Activated CD8-positive, alpha-beta memory T cell treated with anti-CD3 and anti-CD28 coated beads for 36 hours (primary cell): ENCODE results near the gene ALCAM. TPM values are rescaled to one million over a fixed set of nuclear protein-coding genes. Genes with fewer than 3 reads are reported as not detected.
"Not testable (repeated sequence)": the region's sequence is repeated elsewhere in the genome, so short reads cannot be mapped to it uniquely, and the experiment has no call there.

Experiments used
- CTCF ChIA-PET: fragments of 350-600 bp; sonication (Branson Sonifier 250); formaldehyde crosslinking; loops from one replicate; lab custom pipeline; 2021; ENCODE audit warnings: antibody characterized with exemption; lab: Charles Lee
- POLR2A ChIA-PET: fragments of 350-600 bp; sonication (Branson Sonifier 250); formaldehyde crosslinking; loops from one replicate; lab custom pipeline; 2021; ENCODE audit warnings: antibody characterized with exemption; lab: Charles Lee
- total RNA-seq, 2 experiments: library from RNA; stranded (reverse); gene quantifications; one replicate each; pipeline ENCODE4 v1.2.3, GENCODE V29; 2021

The ALCAM gene
- total RNA-seq, 2 experiments from 2014 or later = 19.6 to 22.1 TPM

DNA sequence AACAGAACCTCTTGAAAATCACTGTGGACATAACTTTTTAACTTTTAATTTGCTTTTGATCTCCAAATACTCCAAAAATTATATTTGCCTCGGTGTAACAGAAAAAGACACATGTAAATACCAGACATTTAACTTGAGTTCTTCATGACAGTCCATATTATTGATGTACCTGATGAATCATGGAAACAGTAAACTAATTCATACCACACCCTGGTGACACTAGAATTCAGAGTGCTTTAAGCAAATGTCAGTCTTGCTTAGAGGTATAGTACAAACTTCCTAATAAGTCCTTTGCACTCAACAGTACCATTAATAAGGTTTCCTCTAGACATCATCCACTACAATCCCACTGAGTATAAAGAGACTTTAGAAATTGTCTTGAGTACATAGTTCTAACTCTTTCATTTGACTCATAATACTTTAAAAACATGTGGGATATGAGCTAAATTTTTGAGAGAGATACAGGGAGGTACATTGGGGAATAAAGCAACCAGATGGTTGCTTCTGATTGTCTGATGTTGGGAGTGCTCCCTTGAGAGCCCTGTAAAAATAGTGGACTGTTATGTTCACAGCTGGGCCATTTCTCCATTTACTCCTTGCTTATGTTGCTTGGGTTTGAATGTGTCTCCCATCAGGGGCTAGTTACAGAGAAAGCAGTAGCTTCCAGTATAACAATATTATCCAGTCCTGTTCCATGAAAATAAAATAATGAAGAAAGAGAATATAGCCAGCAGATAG lies 175.7 kb downstream of the ALCAM start:
- ChIA-PET CTCF (no interaction called here), POLR2A (no interaction called here)

DNA sequence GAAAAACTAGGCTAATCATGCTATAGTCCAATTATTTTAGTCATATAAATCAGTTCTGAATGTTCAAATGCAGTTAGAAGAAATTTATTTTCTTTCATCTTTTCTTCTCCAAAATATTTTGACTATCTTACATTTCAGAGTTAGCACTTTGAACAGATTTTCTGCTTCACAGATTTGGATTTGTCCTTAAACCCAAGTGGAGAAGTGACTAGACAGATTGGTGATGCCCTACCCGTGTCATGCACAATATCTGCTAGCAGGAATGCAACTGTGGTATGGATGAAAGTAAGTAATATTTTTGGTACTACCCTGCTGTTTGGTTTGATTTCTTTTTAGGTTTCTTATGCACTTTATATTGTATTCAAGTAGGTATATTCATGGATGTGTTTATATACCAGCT lies 178.3 kb downstream of the ALCAM start:
- ChIA-PET CTCF (no interaction called here), POLR2A (no interaction called here)

DNA sequence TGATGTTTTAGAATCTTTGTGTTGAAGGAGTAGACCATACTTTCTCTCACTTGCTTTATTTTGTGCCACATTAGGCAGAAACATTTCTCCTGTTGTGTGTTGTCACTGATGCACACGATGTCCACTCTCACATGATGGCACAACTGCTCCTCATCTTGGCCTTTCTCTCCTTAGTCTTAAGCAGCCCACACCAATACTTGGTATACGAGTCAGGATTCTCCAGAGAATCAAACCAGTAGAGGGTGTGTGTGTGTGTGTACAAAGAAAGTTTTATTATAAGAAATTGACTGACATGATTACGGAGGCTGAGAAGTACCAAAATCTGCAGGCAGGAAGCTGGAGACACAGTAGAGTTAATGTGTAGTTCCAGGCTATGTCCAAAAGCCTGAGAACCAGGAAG lies 187.1 kb downstream of the ALCAM start:
- ChIA-PET CTCF (no interaction called here), POLR2A (no interaction called here)

DNA sequence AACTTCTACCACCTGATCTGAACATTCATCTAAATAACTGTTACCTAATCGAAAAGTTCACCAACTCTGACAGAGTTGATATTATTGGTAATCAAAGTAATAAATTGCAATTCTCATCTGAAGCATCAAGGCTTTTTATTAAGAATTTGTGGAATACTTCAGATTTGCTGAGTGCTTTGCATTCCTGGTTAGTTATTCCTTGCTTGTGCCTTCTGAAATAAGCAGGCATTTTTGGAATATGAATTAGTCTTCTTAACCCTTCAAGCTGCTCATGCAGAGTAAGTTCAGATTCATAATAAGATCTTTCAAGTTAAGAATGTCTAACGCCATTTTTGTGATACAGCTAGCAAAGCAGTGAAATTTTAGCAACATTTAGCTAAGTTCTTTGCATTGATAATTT lies 188.5 kb downstream of the ALCAM start:
- POLR2A ChIA-PET = no interaction called here
- CTCF ChIA-PET = no interaction called here

DNA sequence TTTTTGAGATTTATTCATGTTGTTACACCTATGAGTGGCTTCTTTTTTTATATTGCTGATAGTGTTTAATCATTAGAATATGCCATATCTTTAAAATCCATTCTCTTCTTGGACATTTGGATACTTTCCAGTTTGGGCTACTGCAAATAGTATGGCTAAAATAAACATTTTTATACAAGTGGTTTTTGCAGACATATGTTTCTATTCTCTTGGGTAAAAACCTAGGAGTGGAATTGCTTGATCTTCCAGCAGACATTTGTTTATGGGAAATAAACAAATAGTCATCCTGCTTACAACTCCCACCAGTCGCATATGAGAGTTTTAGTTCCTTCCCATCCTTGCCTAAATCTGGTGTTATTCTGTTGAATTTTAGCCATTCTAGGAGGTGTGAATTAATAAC lies 193.1 kb downstream of the ALCAM start:
- CTCF ChIA-PET = no interaction called here
- POLR2A ChIA-PET = no interaction called here

DNA sequence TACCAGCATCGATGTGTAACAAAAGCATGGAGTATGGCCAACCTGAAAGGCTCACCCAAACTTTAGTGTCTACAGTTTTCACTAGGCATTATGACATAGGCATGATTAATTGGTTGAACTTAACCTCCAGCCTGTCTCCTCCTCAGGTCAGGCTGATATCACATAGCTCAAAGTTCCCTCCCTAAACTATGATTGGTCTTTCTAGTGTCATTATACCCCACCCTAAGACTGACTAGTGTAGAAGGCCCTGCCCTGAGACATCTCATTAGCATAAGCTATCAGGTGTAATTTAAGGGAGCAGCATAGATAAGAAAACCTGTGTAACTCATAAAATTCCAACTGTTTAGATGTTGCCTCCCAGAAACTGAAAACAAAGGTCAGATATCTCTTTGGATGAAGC lies 195.2 kb downstream of the ALCAM start:
- ChIA-PET POLR2A (no interaction called here), CTCF (no interaction called here)

DNA sequence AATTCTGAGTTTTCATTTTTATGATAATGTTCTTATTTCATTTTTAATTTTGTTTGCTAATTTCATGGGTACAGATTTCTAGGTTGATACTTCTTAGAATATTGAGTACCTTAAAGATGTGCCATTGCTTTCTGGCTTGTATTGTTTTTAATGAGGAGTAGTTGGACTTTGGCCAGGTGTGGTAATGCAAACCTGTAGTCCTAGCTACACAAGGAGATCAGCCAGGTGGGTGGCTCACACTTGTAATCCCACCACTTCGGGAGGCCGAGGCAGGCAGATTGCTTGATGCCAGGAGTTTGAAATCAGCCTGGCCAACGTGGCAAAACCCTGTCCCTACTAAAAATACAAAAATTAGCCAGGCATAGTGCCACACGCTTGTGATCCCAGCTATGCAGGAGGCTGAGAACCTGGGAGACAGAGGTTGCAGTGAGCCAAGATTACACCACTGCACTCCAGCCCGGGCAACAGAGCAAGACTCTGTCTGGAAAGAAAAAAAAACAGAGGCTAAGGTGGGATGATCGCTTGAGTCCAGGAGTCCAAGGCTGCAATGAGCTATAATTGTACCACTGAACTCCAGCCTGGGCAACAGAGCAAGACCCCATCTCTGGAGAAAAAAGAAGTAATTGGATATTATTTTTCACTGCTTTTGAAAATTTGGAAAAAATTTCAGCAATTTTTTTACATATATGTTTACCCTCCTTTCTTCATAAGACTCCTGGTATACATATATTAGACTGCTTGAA lies 198.0 kb downstream of the ALCAM start:
- POLR2A ChIA-PET = no interaction called here
- CTCF ChIA-PET = no interaction called here

DNA sequence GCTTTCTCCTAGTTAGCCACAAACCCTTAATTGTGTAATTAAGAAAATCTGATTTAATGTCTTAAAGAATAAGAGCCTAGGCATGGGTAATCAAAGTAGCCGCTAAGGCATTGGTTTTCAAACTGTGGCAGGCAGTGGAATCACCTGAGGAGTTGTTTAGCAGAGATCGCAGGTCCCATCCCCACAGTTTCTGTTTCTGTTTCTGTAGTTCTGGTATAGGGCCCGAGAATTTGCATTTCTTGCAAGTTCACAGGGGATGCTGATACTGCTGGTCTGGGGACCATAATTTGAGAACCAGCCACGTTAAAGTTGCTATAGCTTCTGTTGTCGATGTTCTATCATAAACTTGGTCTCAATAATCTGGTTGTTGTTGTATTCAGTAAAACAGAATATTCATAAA lies 204.3 kb downstream of the ALCAM start:
- ChIA-PET POLR2A (no interaction called here), CTCF (no interaction called here)

DNA sequence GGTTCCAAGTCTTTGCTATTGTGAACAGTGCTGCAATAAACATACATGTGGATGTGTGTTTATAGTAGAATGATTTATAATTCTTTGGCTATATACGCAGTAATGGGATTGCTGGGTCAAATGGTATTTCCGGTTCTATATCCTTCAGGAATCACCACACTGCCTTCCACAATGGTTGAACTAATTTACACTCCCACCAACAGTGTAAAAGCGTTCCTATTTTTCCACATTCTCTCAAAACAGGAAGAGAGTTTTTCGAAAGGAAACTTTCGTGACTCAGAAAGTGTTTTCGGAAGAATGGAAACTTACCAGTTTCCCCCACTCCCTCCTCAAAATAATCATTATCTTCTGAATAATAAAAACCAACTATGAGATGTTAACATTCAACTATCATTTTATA lies 205.8 kb downstream of the ALCAM start:
- POLR2A ChIA-PET = no interaction called here
- CTCF ChIA-PET = no interaction called here

DNA sequence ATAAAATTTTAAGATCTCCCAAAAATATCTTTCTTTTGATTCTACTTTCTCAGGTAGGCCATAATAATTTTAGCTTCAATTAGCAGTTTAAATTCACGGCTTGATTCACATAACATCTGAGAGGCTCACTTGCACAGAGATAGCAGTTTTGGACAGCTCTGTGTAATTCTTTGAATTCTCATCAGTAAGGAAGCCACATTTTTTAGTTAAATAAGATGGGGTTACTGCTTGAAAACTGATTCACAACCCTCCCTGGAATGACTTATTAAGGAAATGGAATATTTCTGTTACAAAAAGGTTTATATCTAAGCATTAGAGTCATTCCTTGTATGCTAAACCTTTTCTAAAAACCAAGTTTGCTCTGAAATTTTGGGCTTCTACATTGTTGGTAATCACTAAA lies 212.7 kb downstream of the ALCAM start:
- CTCF ChIA-PET = no interaction called here
- POLR2A ChIA-PET = no interaction called here

DNA sequence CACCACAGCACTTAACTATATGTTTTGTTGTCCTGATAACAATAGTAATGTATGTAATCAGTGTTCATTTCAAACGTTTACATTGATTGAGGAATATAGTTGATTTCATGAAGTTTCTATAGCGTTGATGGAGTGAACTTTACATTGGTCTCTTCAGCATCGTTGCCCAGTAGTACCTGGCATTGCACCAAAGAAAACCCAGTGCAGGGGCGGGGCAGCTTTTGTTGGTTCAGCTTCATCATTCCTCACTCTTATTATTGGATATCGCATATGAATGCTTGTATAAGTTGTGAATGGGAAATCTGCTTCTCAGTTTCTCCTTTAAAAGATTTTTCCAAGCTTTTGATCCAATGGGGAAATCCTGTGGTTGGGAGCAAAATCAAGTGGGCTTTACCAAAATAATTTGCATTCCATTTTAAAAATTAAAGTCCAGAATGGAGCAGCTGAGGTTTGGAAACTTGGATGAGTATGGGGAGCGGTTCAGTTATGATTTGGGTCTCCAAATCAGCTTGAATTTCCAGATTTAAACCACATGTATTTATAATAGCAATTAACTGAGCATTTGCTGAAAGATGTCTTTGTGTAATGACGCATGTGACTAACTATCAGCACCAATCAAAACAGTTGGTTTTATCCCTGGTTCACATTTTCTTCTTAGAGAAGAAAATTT lies 213.7 kb downstream of the ALCAM start:
- CTCF ChIA-PET = no interaction called here
- POLR2A ChIA-PET = no interaction called here

DNA sequence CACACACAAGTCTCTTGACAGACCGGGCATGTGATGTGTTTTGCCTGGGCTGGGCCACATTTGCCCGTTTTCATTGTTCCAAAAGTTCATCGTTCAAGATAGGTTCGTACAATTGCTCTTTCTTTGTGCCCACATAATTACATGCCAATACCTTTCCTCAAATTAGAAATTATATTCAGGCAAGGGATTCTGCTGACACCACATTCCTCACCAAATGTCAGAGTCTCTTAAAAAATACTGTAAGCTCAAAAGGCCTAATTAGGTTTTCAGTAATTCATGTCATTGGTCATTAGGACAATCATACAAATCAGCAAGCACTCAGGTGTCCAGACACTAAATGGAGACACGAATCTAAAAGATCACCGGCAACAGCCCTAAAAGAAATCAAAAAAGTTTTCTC lies 215.3 kb downstream of the ALCAM start:
- ChIA-PET CTCF (no interaction called here), POLR2A (no interaction called here)

DNA sequence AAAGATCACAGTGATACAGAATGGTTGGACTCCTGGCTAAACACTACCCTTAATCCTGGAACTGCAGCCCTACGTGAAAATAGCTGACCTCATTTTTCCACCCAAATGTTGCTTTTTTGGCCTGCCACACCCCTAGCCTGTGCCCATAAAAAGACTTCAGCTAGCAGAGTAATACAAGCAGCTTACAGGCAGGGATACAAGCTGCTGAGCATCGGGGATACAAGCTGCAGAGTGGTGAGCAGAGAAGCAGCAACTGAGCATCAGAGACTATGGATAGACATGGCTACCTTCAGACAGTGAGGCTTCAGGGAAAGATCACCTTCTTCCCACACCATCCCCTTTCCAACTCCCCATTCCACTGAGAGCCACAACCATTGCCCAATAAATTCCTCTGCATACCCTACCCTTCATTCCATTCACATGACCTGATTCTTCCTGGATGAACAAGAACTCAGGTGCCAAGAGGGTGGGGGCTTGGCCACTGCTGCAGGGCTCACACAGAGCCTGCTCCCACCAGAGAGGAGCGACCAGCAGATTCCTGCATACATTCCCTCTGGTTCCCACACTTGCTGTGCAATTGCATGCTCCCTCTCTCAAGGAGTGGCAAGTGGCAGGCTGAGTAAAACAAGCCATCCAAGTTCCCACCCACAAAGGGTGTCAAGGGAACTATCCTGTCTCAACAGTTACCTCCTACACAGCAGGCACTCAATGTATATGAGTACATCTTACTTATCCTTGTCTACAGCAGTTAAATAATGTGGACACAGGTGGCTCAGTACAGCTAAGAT lies 217.5 kb downstream of the ALCAM start:
- ChIA-PET POLR2A (no interaction called here), CTCF (no interaction called here)

DNA sequence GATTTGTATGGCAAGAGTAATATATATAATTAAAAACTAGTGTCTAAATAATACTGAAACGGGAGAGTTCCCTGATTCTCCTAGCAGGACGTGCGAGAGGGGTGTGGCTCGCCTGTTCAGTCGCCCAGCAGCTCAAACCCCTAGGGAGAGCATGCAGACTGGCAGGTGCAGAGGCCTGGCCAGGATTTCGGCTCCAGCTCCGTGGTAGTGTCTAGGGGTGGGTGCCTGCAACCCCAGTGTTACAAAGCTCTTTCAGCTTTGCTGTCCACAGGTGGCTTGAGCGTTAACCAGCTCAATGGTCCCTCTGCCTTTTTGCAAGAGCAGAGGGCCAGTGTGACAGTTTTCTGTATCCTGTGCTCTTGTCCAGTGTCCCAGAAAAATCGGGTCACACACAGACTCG lies 226.6 kb downstream of the ALCAM start:
- ChIA-PET CTCF (interaction anchor here (0.7 kb wide), 1 partner anchor 1649 kb away, joined by 3 read pairs; no protein-coding TSS in a partner anchor), POLR2A (no interaction called here)

DNA sequence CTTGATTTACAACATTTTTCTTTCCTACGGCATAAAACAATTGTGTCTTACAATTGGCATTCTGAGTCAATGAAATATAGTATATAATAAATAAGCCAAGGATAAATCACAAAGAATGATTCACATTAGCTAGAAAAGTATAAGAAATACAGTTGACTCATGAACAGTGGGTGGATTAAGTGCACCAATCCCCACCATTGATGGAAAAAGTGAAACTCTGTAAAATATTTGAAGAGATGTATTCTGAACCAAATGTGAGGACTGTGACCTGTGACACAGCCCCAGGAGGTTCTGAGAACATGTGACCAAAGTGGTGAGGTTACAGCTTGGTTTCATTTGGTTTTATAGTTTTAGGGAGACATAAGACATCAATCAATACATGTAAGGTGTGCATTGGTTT lies 227.5 kb downstream of the ALCAM start:
- CTCF ChIA-PET = interaction anchor here (0.5 kb wide), 1 partner anchor 1414 kb away, joined by 3 read pairs; no protein-coding TSS in a partner anchor
- POLR2A ChIA-PET = no interaction called here

DNA sequence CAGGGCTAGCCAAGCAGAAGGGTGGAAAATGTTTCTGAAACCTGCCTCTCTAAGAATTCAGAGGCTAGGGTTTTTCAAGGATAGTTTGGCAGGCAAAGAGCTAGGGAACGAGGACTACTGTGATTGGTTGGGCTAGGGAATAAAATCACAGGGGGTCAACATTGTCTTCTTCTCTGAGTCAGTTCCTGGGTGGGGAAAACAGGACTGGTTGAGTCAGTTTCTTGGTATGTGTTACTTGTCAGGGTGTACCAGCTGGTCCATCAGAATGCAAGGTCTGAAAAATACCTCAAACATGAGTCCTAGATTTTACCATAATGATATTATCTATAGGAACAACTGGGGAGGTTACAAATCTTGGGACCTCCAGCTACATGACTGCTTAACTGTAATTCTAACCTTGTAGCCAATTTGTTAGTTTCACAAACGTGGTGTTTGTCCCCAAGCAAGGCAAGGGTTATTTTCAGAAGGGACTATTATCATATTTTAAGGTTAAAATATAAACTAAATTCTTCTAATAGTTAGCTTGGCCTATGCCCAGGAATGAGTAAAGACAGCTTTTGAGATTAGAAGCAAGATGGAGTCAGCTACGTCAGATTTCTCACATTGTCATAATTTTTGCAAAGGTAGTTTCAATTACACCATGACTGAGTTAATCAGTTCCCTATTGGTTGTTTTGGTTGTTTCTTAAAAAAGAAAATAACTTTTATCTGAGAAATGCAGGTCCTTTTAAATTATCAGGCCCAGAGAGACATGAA lies 231.5 kb downstream of the ALCAM start:
- CTCF ChIA-PET = no interaction called here
- POLR2A ChIA-PET = no interaction called here

DNA sequence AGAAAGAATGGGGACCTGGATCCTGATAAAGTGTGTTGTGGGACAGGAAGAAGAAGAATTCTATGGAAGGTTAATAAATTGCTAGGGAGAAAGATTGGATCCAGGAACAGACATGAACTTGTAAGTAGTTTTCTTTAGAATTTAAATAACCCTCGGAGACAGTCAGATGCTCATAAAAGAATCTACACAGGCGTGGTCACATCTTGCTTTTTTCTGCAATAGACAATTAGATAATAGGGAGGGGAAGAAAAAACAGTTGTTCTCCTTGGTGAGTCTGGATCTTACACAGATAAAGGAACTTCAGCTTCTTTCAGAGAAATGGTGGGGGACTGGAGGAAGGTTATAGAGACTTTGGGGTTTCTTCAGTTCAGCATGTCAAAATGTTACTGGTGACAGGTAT lies 232.6 kb downstream of the ALCAM start:
- POLR2A ChIA-PET = no interaction called here
- CTCF ChIA-PET = no interaction called here

DNA sequence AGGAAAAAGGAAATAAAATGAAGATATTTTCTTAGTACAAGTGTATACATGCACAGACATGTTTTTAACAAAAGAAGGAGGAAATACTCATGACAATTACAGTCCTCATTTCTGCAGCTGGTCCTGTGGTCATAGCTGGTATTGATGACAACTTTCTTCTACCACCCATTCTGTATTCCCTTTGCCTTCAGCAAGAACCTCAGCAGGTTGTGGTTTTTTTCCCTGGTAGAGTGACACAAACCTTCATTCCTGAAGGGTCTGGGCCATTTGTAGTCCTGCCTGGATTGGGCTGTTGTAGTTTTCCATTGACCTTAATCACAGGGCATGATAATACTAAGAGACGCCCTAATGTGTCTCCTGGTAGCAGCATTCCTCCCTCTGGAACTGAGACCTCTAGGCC lies 235.0 kb downstream of the ALCAM start:
- CTCF ChIA-PET, POLR2A ChIA-PET: not testable (repeated sequence)

DNA sequence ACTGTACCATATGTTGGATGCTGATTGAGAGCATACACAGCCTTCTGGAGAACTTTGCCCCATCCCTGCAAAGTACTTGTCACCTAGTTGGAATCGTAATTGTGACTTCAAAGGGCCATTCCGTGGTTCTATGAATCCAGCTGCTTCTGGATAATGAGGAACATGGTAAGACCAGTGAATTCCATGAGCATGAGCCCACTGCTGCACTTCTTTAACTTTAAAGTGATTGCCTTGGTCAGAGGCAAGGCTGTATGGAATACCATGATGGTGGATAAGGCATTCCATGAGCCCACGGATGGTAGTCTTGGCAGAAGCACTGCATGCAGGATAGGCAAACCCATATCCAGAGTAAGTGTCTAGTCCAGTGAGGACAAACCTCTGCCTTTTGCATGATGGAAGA lies 235.6 kb downstream of the ALCAM start:
- CTCF ChIA-PET, POLR2A ChIA-PET: not testable (repeated sequence)
